Stimulated activated CD4-positive, alpha-beta T cell treated with anti-CD3 and anti-CD28 coated beads, Interleukin-4, amount 100 ng/mL, for 48 hours (primary cell): ENCODE results near the gene KIF5A.

Experiments
- DNase-seq, 2 donors: peaks; one replicate each; pipeline ENCODE4 v3.0.0-alpha.2; 2020; ENCODE audit warnings: low read depth in 2 of 2

Gene KIF5A

GRCh38 chr12:57535764-57536596 is 13.9 kb upstream of the KIF5A start:
- DNase-seq: no peak

GRCh38 chr12:57536597-57536942 is 13.3 kb upstream of the KIF5A start:
- DNase-seq: no peak

- DNase-seq: no peak
Measured at GRCh38 chr12:57539134-57539768, 10.6 kb upstream of the KIF5A start.

- DNase-seq: no peak
Measured at GRCh38 chr12:57541001-57541400, 8.8 kb upstream of the KIF5A start.

- no peak for DNase-seq
Measured at GRCh38 chr12:57541717-57542116, 8.1 kb upstream of the KIF5A start.

GRCh38 chr12:57543581-57543980 is 6.3 kb upstream of the KIF5A start:
- no peak for DNase-seq

GRCh38 chr12:57545809-57546437 is 3.9 kb upstream of the KIF5A start:
- DNase-seq: no peak

- DNase-seq: peak; percentile 88 to 93
Measured at GRCh38 chr12:57546438-57547287, 3.2 kb upstream of the KIF5A start, which contains the start of gene DCTN2. Gene DCTN2 (minus strand): TSS chr12:57547192. CDS start chr12:57547063, 129 bp downstream.

GRCh38 chr12:57547288-57548012 is 2.4 kb upstream of the KIF5A start:
- DNase-seq: no peak

GRCh38 chr12:57548013-57548315 is 1.9 kb upstream of the KIF5A start:
- no peak for DNase-seq

- no peak for DNase-seq
Measured at GRCh38 chr12:57548488-57548887, 1.4 kb upstream of the KIF5A start.

- DNase-seq: no peak
Measured at GRCh38 chr12:57549203-57549908, 488 bp upstream of the KIF5A start.

GRCh38 chr12:57550641-57551549 is 1.1 kb downstream of the KIF5A start:
- DNase-seq: no peak

- no peak for DNase-seq
Measured at GRCh38 chr12:57551637-57552305, 1.9 kb downstream of the KIF5A start.

- no peak for DNase-seq
Measured at GRCh38 chr12:57552306-57552651, 2.4 kb downstream of the KIF5A start.

GRCh38 chr12:57552835-57553313 is 3.0 kb downstream of the KIF5A start:
- no peak for DNase-seq

GRCh38 chr12:57553343-57554202 is 3.7 kb downstream of the KIF5A start:
- no peak for DNase-seq

- no peak for DNase-seq
Measured at GRCh38 chr12:57554453-57554852, 4.6 kb downstream of the KIF5A start.
